AG09319 (cell line): ENCODE results near the gene PPFIA3.

Source experiments
- DNase-seq: peaks from one replicate; pipeline ENCODE4 v3.0.0-alpha.2; 2010; ENCODE audit warnings: low read depth; ENCODE audit errors: extremely low read depth
- TF ChIP-seq, protein P1 (sequence below): IDR thresholded peaks from 2 replicates; pipeline ENCODE4 v1.5.1; 2011; ENCODE audit warnings: low read depth, mild to moderate bottlenecking, inconsistent platforms, low read length, moderate library complexity

PPFIA3 gene

DNA sequence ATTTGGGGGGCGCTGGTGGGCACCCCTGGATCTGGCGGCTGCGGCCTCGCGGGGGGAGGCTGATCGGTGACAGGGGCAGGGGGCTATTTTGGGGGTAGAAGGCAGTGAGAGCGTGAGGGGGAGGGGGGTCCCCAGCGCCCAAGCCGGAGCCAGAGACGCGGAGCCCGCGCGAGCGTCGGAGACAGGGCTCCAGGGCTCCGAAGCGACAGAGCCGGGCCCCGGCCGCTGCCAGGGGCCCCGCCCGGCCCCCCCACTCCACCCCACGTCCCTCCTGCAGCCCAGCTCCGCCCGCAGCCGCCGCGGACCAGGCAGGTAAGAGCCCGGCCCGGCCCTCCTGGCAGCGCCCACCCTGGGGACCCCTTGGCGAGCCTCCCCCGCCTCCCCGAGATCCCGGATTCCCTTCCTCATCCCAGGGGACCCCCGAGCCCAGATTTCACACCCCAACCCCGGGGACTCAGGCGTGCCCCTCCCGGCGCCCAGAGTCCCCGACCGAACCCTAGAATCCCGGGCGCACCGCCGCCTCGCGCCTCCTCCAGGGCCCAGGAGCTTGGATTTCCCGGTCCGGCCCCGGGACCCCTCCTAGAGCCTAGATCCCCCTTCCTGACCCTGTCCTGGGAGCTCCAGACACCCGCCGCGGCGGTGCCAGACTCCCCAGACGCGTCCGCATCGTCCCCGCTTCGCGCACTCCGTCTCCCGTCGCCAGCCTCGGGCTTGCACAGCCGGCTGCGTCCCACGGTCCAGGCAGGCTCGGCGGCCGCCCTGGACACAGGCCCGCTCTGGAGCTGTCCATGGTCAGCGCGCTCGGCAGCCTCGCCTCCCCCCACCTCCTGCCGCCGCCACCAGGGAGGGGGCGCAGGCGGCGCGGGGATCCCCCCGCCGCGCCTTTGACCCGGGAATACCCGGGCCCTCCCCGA lies at the start of gene PPFIA3:
TSS of gene PPFIA3 (plus strand) at position 134 of the 914 bp plus-strand sequence. CDS start 8,330 bp downstream, outside the sequence.
- TF ChIP-seq, protein P1, sequence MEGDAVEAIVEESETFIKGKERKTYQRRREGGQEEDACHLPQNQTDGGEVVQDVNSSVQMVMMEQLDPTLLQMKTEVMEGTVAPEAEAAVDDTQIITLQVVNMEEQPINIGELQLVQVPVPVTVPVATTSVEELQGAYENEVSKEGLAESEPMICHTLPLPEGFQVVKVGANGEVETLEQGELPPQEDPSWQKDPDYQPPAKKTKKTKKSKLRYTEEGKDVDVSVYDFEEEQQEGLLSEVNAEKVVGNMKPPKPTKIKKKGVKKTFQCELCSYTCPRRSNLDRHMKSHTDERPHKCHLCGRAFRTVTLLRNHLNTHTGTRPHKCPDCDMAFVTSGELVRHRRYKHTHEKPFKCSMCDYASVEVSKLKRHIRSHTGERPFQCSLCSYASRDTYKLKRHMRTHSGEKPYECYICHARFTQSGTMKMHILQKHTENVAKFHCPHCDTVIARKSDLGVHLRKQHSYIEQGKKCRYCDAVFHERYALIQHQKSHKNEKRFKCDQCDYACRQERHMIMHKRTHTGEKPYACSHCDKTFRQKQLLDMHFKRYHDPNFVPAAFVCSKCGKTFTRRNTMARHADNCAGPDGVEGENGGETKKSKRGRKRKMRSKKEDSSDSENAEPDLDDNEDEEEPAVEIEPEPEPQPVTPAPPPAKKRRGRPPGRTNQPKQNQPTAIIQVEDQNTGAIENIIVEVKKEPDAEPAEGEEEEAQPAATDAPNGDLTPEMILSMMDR: no peak
- DNase-seq: no peak

DNA sequence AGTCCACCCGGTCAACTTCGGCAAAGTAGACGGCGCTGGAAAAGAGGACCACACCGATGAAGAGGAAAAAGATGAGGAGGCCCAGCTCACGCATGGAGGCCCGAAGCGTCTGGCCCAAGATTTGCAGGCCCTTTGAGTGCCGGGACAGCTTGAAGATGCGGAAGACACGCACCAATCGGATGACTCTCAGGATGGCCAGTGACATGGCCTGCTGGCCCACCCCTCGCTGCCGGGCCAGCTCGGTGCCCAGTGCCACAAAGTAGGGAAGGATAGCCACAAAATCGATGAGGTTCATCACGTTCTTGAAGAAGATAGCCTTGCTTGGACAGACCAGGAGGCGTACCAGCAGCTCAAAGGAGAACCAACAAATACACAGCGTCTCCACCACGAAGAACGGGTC lies 48.9 kb upstream of the PPFIA3 start:
- no peak for DNase-seq
- TF ChIP-seq, protein P1: no peak

DNA sequence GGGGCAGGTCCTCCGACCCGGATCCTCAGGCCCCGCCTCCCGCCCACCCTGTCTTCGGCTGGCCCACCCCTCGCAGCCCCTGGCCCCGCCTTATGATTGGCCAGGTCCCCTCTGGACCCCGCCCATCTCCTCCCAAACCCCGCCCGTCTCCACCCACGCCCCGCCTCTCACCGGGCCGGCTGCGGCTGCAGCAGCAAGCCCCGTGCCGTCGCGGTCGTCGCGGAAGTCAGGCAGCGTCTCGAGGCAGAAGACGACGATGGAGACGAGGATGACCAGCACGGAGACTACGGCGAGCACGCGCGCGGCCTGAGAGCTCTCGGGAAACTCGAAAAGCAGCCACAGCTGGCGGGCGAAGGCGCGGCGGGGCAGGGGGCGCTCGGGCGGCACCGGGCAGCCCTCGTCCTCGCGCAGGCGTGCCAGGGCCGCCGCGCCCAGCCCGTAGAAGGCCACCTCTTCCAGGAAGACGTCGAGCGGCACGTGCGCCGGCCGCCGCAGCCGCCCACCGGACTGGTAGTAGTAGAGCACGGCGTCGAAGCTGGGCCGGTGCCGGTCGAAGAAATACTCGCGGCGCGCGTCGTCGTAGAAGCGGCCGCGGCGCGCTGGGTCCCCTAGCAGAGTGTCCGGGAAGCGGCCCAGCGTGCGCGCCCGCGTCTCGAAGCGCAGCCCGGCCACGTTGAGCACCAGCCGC lies 47.3 kb upstream of the PPFIA3 start:
- TF ChIP-seq, protein P1: no peak
- DNase-seq: no peak

DNA sequence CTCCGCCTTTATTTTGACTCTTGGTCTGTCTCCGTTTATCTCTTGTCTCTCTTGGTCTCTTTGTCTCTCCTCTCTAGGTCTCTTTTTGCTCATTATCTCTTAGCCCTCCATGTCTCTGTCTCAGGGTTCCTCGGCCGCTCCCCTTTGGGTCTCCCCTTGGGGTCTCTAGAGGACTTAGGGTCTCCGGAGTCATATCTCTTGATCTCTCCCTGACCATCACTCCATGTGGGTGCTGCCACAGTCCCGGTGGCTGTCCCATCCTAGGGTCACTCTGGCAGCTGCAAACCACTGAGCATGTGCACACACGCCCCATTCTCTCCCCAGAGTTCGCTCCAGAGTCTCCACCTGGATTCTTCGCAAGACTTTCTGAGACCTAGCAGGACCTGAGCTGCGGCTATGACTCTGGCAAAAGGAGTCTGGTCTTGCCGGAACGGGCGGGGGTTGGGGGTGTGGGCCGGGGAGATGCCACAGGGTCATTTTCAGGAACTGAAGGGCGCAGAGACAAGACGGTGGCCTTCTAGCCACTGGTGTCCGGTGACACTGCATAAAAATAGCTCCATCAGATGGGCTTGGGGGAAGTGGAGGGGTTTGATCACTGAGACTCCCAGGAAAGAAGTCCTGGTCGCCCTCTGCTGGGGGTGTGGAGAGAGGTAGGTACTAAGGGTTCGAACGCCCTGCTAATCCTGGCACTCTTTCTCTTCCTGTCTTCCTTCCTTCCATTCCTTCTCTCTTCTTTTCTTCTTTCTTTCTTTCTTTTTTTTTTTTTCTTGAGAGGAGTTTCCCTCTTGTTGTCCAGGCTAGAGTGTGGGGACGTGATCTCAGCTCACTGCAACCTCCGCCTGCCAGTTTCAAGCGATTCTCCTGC lies 45.6 kb upstream of the PPFIA3 start:
- DNase-seq: no peak
- TF ChIP-seq, protein P1: peak; percentile 18

DNA sequence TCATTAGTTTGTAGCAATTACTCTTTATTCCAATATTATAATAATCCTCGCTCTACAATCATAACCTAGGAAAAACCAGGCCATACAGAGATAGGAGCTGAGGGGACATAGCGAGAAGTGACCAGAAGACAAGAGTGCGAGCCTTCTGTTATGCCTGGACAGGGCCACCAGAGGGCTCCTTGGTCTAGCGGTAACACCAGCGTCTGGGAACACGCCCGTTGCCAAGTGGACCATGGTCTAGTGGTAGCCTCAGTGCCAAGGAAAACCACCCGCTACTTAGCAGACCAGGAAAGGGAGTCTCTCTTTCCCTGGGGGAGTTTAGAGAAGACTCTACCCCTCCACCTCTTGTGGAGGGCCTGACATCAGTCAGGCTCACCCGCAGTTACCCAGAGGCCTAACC lies 44.5 kb upstream of the PPFIA3 start:
- DNase-seq: peak; percentile 30
- TF ChIP-seq, protein P1: peak; percentile 57

DNA sequence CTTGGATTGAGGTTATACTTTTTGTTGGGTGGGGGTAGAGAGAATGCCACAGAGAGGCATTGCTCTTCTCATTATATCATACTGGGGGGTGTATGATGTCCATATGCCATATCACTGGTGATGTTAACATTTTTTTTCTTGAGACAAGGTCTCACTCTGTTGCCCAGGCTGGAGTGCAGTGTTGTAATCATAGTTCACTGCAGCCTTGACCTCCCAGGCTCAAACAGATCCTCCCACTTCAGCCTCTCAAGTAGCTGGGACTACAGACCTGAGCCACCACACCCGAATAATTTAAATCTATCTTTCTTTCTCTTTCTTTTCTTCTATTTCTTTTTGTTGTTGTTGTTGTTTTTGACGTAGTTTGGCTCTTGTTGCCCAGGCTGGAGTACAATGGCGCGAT lies 39.0 kb upstream of the PPFIA3 start:
- TF ChIP-seq, protein P1: no peak
- no peak for DNase-seq
